Type B pancreatic cell (in vitro differentiated cells): ENCODE results near the gene SRPK2. TPM values are rescaled to one million over a fixed set of nuclear protein-coding genes. Genes with fewer than 3 reads are reported as not detected.
"Not testable (repeated sequence)": the region's sequence is repeated elsewhere in the genome, so short reads cannot be mapped to it uniquely, and the experiment has no call there.

Experiments
- DNase-seq: peaks from one replicate; pipeline ENCODE4 v3.0.0; 2021; ENCODE audit warnings: mixed read lengths; ENCODE audit not compliant: unreplicated experiment; ENCODE audit errors: extremely low spot score
- H3K27ac Mint-ChIP-seq: 2 replicates; pipeline ENCODE4 v1.8.0; 2021; ENCODE audit warnings: mild to moderate bottlenecking, mixed read lengths
- H3K27me3 Mint-ChIP-seq: 2 replicates; pipeline ENCODE4 v1.8.0; 2021; ENCODE audit warnings: mixed read lengths
- H3K36me3 Mint-ChIP-seq: 2 replicates; pipeline ENCODE4 v1.8.0; 2021; ENCODE audit warnings: mixed read lengths
- H3K4me1 Mint-ChIP-seq: one replicate; pipeline ENCODE4 v1.8.0; 2021; ENCODE audit warnings: mixed read lengths; ENCODE audit not compliant: unreplicated experiment
- H3K4me3 Mint-ChIP-seq: 2 replicates; pipeline ENCODE4 v1.8.0; 2021; ENCODE audit warnings: mild to moderate bottlenecking, mixed read lengths
- H3K9me3 Mint-ChIP-seq: 2 replicates; pipeline ENCODE4 v1.8.0; 2021; ENCODE audit warnings: mixed read lengths
- total RNA-seq: library from RNA; stranded (reverse); gene quantifications from 2 replicates; pipeline ENCODE4 v1.2.1, GENCODE V29; 2021; ENCODE audit warnings: low replicate concordance
- TF ChIP-seq, protein P1 (sequence below): fragments of 200-600 bp; sonication (generic); conservative IDR thresholded peaks from 2 replicates; pipeline ENCODE4 v1.5.0; 2021; ENCODE audit warnings: antibody characterized with exemption, mild to moderate bottlenecking

Gene SRPK2
- total RNA-seq, 1 donor from 2014 or later: 36.0 TPM

DNA sequence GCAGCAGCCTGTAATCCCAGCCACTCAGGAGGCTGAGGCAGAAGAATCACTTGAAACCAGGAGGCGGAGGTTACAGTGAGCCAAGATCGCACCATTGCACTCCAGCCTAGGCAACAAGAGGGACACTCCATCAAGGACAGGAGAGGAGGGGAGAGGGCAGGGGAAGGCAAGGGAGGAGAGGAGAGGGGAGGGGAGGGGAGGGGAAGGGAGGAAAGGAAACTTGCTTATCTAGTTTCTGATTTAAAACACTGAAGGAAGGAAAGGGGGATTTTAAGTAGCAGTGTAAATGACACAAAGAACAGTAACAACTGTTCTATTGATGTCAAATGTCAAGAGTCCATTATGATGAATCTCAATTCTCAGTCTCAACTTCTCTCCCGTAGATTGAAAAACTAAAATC is 43.7 kb downstream of the SRPK2 start:
- no peak overlapping the region for H3K4me3 Mint-ChIP-seq
- TF ChIP-seq, protein P1, sequence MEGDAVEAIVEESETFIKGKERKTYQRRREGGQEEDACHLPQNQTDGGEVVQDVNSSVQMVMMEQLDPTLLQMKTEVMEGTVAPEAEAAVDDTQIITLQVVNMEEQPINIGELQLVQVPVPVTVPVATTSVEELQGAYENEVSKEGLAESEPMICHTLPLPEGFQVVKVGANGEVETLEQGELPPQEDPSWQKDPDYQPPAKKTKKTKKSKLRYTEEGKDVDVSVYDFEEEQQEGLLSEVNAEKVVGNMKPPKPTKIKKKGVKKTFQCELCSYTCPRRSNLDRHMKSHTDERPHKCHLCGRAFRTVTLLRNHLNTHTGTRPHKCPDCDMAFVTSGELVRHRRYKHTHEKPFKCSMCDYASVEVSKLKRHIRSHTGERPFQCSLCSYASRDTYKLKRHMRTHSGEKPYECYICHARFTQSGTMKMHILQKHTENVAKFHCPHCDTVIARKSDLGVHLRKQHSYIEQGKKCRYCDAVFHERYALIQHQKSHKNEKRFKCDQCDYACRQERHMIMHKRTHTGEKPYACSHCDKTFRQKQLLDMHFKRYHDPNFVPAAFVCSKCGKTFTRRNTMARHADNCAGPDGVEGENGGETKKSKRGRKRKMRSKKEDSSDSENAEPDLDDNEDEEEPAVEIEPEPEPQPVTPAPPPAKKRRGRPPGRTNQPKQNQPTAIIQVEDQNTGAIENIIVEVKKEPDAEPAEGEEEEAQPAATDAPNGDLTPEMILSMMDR: no peak
- H3K9me3 Mint-ChIP-seq: no peaks in the 10 kb centered on the region
- DNase-seq: no peak
- no peak overlapping the region for H3K27ac Mint-ChIP-seq
- no peaks in the 10 kb centered on the region for H3K27me3 Mint-ChIP-seq
- H3K36me3 Mint-ChIP-seq: no peaks in the 10 kb centered on the region
- H3K4me1 Mint-ChIP-seq: peaks cover 9% of the 10 kb centered on the region

DNA sequence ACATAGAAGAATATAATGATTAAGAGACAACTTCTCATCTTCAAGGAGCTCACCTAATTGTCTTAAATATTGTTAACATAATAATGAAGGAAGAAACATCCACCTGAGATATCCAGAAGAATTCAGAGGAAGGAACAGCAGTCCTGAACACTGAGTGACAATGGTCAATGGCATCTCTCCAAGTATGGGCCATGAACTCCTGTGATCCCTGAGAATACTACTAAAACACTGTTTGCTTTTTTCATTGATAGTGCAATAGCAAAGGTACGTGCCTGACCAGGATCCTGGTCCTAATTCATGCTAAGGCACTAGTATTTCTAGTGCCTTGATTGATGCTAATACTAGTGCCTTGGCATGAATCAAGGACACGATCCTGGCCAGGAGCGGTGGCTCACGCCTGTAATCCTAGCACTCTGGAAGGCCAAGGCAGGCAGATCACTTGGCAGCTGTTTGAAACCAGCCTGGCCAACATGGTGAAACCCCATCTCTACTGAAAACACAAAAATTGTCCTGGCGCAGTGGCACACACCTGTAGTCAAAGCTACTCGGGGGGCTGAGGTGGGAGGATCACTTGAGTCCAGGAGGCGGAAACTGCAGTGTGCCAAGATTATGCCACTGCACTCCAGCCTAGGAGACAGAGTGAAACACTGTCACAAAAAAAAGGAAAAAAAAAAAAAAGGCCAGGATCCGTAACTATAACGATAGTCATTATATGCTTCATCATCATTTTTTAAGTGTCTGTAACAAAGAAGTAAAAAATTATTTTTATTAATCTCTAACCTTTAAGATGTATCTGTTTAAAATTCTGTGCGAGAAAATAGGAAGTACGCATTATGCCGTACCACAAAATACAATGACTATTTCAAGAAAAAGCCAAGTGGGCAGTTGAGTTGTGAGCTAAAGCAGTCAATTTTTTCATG is 49.1 kb downstream of the SRPK2 start:
- no peaks in the 10 kb centered on the region for H3K27me3 Mint-ChIP-seq
- H3K36me3 Mint-ChIP-seq: no peaks in the 10 kb centered on the region
- peaks cover 5% of the 10 kb centered on the region for H3K4me1 Mint-ChIP-seq
- H3K9me3 Mint-ChIP-seq: no peaks in the 10 kb centered on the region
- H3K27ac Mint-ChIP-seq: no peak overlapping the region
- TF ChIP-seq, protein P1: no peak
- no peak overlapping the region for H3K4me3 Mint-ChIP-seq
- DNase-seq: no peak

DNA sequence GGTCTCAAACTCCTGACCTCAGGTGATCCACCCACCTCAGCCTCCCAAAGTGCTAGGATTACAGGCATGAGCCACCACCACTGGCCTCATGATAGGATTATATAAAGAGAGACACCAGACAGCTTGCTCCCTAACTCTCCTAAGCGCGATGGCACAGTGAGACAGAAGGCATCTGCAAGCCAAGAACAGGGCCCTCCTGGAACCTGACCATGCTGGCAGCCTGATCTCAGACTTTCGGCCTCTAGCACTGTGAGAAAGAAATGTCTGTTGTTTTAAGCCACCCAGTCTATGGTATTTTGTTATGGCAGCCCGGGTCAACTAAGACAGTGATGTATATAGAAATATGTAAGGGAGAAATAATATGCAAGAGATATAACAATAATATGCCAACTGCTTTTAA is 51.2 kb downstream of the SRPK2 start:
- Mint-ChIP-seq H3K4me3 (no peak overlapping the region), H3K27me3 (no peaks in the 10 kb centered on the region), H3K9me3 (no peaks in the 10 kb centered on the region), H3K4me1 (peaks cover 2% of the 10 kb centered on the region), H3K36me3 (no peaks in the 10 kb centered on the region), H3K27ac (no peak overlapping the region)
- TF ChIP-seq, protein P1: no peak
- DNase-seq: no peak

DNA sequence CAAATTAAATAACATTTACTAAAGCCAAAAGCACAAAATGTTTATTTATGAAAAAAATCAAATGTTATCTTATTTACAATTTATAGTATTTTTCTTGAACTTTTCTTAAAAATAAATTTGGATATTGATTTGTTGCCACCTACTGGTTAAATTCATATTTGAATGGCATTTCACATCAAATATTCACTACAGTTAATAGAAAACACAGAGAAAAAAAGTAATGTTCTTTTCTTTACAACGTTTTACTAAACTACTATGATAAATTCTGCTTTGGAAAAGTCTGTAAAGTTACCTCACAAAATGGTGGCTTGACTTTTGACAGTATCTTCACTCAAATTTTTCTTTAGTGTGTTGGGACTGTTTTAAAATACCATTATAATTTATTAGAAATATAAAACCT is 52.7 kb downstream of the SRPK2 start:
- Mint-ChIP-seq H3K9me3 (no peaks in the 10 kb centered on the region), H3K4me3 (no peak overlapping the region), H3K27me3 (no peaks in the 10 kb centered on the region), H3K27ac (no peak overlapping the region), H3K36me3 (no peaks in the 10 kb centered on the region), H3K4me1 (no peaks in the 10 kb centered on the region)
- TF ChIP-seq, protein P1: peak; percentile 70
- DNase-seq: no peak

DNA sequence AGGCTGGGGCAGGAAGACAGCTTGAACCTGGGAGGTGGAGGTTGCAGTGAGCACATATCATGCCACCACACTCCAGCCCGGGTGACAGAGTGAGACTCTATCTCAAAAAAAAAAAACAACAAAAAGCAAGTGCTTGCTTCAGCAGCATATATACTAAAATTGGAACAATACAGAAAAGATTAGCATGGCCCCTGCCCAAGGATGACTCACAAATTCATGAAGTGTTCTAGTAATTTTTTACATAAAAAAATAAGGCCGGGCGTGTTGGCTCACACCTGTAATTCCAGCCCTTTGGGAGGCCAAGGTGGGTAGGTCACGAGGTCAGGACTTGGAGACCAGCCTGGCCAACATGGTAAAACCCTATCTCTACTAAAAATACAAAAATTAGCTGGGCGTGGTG is 56.1 kb downstream of the SRPK2 start:
- H3K27me3 Mint-ChIP-seq, H3K27ac Mint-ChIP-seq: not testable (repeated sequence)

DNA sequence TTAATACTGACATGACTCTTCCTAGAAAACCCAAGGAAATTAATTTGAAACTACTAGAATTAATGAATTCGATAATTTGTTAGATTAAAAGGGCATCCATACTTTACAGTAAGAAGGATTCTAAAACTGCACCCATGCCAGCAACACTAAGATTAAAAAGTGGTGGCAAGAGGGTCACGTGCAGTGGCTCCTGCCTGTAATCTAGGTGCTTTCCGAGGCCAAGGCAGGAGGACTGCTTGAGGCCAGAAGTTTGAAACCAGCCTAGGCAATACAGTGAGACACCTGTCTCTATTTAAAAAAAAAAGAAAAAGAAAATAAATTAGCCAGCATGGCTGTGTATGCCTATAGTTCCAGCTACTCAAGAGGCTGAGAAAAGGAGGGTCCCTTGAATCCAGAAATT is 58.2 kb downstream of the SRPK2 start:
- TF ChIP-seq, protein P1: no peak
- H3K9me3 Mint-ChIP-seq: no peaks in the 10 kb centered on the region
- no peaks in the 10 kb centered on the region for H3K36me3 Mint-ChIP-seq
- H3K27me3 Mint-ChIP-seq: no peaks in the 10 kb centered on the region
- no peak overlapping the region for H3K4me3 Mint-ChIP-seq
- DNase-seq: no peak
- no peaks in the 10 kb centered on the region for H3K4me1 Mint-ChIP-seq
- no peak overlapping the region for H3K27ac Mint-ChIP-seq

More for the DNA sequence above, 56.1 kb downstream of the SRPK2 start:
- H3K9me3 Mint-ChIP-seq, H3K36me3 Mint-ChIP-seq, H3K4me3 Mint-ChIP-seq, H3K4me1 Mint-ChIP-seq, DNase-seq: not testable (repeated sequence)
